ENCODE data around the gene HOPX. TPM values are rescaled to one million over a fixed set of nuclear protein-coding genes. Genes with fewer than 3 reads are reported as not detected.

HOPX gene
- total RNA-seq, 4 donors from 2014 or later = 5.3 to 6.6 (median 5.7) TPM

DNA sequence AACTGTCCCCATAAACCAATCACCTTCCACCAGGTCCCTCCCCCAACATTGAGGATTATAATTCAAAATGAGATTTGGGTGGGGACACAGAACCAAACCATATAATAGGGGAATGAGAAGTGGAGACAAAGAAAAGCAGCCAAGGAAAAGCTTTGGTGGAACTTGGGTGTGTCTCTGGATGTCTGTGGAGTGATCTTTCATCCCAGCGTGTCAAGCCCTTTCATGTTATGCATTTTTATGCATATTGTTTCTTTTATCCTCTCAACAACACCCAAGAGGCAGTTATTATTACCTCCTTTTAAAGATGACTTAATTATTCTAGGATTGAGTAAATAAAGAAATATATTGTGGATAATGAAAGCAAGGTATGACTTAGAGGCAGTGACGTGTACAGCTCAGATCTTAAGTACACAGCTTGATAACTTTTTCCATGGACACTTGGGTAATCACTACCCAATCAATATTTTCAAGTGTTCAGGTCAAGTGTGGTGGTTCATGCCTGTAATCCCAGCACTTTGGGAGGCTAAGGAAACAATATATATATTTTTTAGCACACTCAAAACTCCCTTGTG lies 42.6 kb upstream of the HOPX start:
- intact Hi-C loops (cut with DNase I; ENCODE audit: low total_unique reads) = no loop called here
- Histone ChIP-seq H3K27me3 (no peaks in the 10 kb centered on the region), H3K27ac (no peak overlapping the region), H3K36me3 (no peaks in the 10 kb centered on the region), H3K4me3 (no peak overlapping the region), H3K4me1 (no peaks in the 10 kb centered on the region), H3K9me3 (no peaks in the 10 kb centered on the region)
- no peak for ATAC-seq
- DNase-seq = no peak
- no peak for TF ChIP-seq POLR2A (IDR thresholded peaks at IDR 0.05)
- TF ChIP-seq, protein P1, sequence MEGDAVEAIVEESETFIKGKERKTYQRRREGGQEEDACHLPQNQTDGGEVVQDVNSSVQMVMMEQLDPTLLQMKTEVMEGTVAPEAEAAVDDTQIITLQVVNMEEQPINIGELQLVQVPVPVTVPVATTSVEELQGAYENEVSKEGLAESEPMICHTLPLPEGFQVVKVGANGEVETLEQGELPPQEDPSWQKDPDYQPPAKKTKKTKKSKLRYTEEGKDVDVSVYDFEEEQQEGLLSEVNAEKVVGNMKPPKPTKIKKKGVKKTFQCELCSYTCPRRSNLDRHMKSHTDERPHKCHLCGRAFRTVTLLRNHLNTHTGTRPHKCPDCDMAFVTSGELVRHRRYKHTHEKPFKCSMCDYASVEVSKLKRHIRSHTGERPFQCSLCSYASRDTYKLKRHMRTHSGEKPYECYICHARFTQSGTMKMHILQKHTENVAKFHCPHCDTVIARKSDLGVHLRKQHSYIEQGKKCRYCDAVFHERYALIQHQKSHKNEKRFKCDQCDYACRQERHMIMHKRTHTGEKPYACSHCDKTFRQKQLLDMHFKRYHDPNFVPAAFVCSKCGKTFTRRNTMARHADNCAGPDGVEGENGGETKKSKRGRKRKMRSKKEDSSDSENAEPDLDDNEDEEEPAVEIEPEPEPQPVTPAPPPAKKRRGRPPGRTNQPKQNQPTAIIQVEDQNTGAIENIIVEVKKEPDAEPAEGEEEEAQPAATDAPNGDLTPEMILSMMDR (IDR thresholded peaks at IDR 0.05 in 4 of 5, conservative IDR thresholded peaks at IDR 0.05 in 1 of 5) = no peak
- in situ Hi-C loops (cut with MboI; ENCODE audit: low sequenced_read_pairs in 4 of 4) = no loop called here

GRCh38 chr4:56723201-56723605 lies 42.1 kb upstream of the HOPX start:
- Histone ChIP-seq H3K36me3 (no peaks in the 10 kb centered on the region), H3K4me1 (no peaks in the 10 kb centered on the region)
- in situ Hi-C loops (cut with MboI; ENCODE audit: low sequenced_read_pairs in 4 of 4) = no loop called here

DNA sequence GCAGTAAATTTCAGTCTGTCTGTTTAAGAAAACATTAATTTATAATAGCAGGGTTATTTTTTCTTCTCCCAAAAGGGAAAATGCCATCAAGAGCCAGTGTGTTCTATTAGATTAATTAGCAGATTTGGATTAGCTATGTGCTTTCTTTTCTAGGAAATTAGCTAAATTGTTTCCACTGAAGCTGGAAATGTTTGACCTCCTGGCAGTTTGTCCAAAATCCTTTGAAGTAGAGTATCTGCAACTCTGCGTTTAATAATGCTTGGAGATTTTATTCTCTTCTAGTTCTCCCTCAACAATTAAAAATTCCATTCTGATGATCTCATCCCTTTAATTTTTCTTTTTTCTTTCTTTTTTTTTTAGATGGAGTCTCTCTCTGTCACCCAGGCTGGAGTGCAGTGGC lies 27.1 kb upstream of the HOPX start:
- ATAC-seq (no peak), DNase-seq (no peak)
- intact Hi-C loops (cut with DNase I; ENCODE audit: low total_unique reads) = no loop called here
- TF ChIP-seq POLR2A (IDR thresholded peaks at IDR 0.05) = no peak
- TF ChIP-seq, protein P1 (IDR thresholded peaks at IDR 0.05 in 4 of 5, conservative IDR thresholded peaks at IDR 0.05 in 1 of 5) = no peak
- Histone ChIP-seq H3K36me3 (no peaks in the 10 kb centered on the region), H3K4me3 (no peak overlapping the region), H3K4me1 (no peaks in the 10 kb centered on the region), H3K9me3 (no peaks in the 10 kb centered on the region), H3K27ac (no peak overlapping the region), H3K27me3 (no peaks in the 10 kb centered on the region)
- in situ Hi-C loops (cut with MboI; ENCODE audit: low sequenced_read_pairs in 4 of 4) = no loop called here

More at GRCh38 chr4:56723201-56723605, 42.1 kb upstream of the HOPX start:
- TF ChIP-seq, protein P1 (IDR thresholded peaks at IDR 0.05 in 4 of 5, conservative IDR thresholded peaks at IDR 0.05 in 1 of 5) = no peak
- TF ChIP-seq POLR2A (IDR thresholded peaks at IDR 0.05) = no peak
- ATAC-seq = no peak
- no peaks in the 10 kb centered on the region for H3K9me3 ChIP-seq
- no peak overlapping the region for H3K4me3 ChIP-seq
- H3K27ac ChIP-seq = no peak overlapping the region
- no peaks in the 10 kb centered on the region for H3K27me3 ChIP-seq
- intact Hi-C loops (cut with DNase I; ENCODE audit: low total_unique reads) = no loop called here
- DNase-seq = no peak

GRCh38 chr4:56705966-56706365 lies 24.9 kb upstream of the HOPX start:
- DNase-seq = no peak
- in situ Hi-C loops (cut with MboI; ENCODE audit: low sequenced_read_pairs in 4 of 4) (no loop called here), intact Hi-C loops (cut with DNase I; ENCODE audit: low total_unique reads) (no loop called here)
- no peaks in the 10 kb centered on the region for H3K27me3 ChIP-seq
- H3K36me3 ChIP-seq = no peaks in the 10 kb centered on the region
- no peaks in the 10 kb centered on the region for H3K4me1 ChIP-seq
- H3K9me3 ChIP-seq = no peaks in the 10 kb centered on the region
- ATAC-seq = no peak
- H3K27ac ChIP-seq = no peak overlapping the region
- TF ChIP-seq POLR2A (IDR thresholded peaks at IDR 0.05) = no peak
- TF ChIP-seq, protein P1 (IDR thresholded peaks at IDR 0.05 in 4 of 5, conservative IDR thresholded peaks at IDR 0.05 in 1 of 5) = no peak
- H3K4me3 ChIP-seq = no peak overlapping the region

GRCh38 chr4:56705334-56705733 lies 24.2 kb upstream of the HOPX start:
- H3K4me3 ChIP-seq = no peak overlapping the region
- no peaks in the 10 kb centered on the region for H3K4me1 ChIP-seq
- H3K27me3 ChIP-seq = no peaks in the 10 kb centered on the region
- no peaks in the 10 kb centered on the region for H3K9me3 ChIP-seq
- intact Hi-C loops (cut with DNase I; ENCODE audit: low total_unique reads) (no loop called here), in situ Hi-C loops (cut with MboI; ENCODE audit: low sequenced_read_pairs in 4 of 4) (no loop called here)
- H3K36me3 ChIP-seq = no peaks in the 10 kb centered on the region
- TF ChIP-seq, protein P1 (IDR thresholded peaks at IDR 0.05 in 4 of 5, conservative IDR thresholded peaks at IDR 0.05 in 1 of 5) = no peak
- no peak for TF ChIP-seq POLR2A (IDR thresholded peaks at IDR 0.05)
- ATAC-seq (no peak), DNase-seq (no peak)
- no peak overlapping the region for H3K27ac ChIP-seq

Measured in gastrocnemius medialis (tissue), 4 donors.